ENCODE results near the gene MYLK2.

Gene MYLK2

DNA sequence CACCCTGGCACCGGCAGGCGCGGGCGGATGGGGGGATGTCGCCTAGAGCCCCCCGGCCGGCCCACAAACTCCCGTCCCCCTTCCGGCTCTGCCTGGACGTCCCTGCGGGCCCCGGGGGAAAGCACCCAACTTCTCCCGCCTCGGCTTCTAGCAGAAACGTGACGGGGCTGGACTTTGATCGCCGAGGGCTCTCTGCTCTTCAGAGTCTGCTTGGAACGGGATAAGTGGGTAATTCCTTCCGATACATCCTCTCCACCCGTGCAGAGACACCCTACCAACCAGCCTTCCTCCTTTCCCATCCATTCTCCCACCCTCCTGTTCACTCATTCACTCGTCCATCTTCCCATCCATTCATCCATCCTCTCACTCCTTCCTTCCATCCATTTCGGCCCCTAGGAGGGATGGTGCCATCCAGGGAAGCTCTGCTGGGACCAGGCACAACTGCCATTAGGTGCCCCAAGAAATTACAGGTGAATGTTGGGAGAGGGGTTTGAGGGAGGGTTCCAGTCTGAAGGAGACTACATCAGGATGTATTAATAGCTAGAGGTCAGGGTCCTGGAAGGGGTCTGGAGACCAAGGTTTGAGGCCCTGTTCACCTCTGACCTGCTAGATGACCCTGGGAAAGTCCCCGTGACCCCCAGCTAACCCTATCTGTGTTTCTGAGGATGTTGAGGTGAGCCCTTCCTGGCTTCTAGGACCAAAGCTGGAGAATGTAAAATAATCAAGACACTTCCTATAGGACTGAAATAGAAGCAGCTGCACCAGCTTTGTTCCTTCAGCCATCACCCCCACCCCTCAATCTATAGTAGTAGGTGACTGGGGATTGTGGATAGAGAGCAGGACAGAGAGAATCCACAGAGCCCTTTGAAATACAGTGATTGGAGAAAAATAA is 51.8 kb downstream of the MYLK2 start:
- no peaks in the 10 kb centered on the region for H3K9me3 ChIP-seq (ENCODE audit: control insufficient read depth in 1 of 2, low read length in 2 of 2)
- H3K9ac ChIP-seq (ENCODE audit: low read depth in 1 of 2, low read length in 2 of 2) = peak overlapping the region; percentile 1 to 29
- no peak overlapping the region for H3K27ac ChIP-seq (ENCODE audit: low read depth, low read length)
- no peaks in the 10 kb centered on the region for H3K36me3 ChIP-seq (ENCODE audit: control insufficient read depth in 1 of 2, insufficient read depth in 2 of 2, low read length in 2 of 2)
- peaks cover 6 to 10% of the 10 kb centered on the region in 2 donors for H3K4me1 ChIP-seq (ENCODE audit: control insufficient read depth in 1 of 2, insufficient read depth in 2 of 2, low read length in 2 of 2)
- H3K4me3 ChIP-seq (ENCODE audit: low read depth in 1 of 2, low read length in 2 of 2) = peak overlapping the region; percentile 45 to 84
- peaks cover 9% of the 10 kb centered on the region in 2 donors for H3K27me3 ChIP-seq (ENCODE audit: control insufficient read depth in 1 of 2, insufficient read depth in 2 of 2, low read length in 2 of 2)

DNA sequence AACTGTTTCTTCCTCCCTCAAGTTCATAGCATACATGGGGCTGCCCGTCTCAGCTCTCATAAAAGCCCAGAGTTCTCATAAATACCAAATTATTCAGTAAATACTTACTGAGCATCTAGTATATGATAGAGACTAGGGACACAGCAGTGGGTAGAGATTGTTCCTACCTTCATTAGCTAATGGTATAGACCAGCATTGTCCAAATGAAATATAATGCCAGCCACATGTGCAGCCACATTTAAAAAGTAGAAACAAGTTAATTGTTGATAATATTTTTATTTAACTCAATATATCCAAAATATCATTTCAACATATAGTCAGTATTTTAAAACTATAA is 52.4 kb downstream of the MYLK2 start:
- no peaks in the 10 kb centered on the region for H3K9me3 ChIP-seq (ENCODE audit: control insufficient read depth in 1 of 2, low read length in 2 of 2)
- H3K27ac ChIP-seq (ENCODE audit: low read depth, low read length) = no peak overlapping the region
- H3K27me3 ChIP-seq (ENCODE audit: control insufficient read depth in 1 of 2, insufficient read depth in 2 of 2, low read length in 2 of 2) = peaks cover 9% of the 10 kb centered on the region in 2 donors
- no peak overlapping the region for H3K4me3 ChIP-seq (ENCODE audit: low read depth in 1 of 2, low read length in 2 of 2)
- H3K4me1 ChIP-seq (ENCODE audit: control insufficient read depth in 1 of 2, insufficient read depth in 2 of 2, low read length in 2 of 2) = peaks cover 6 to 10% of the 10 kb centered on the region in 2 donors
- H3K9ac ChIP-seq (ENCODE audit: low read depth in 1 of 2, low read length in 2 of 2) = no peak overlapping the region
- no peaks in the 10 kb centered on the region for H3K36me3 ChIP-seq (ENCODE audit: control insufficient read depth in 1 of 2, insufficient read depth in 2 of 2, low read length in 2 of 2)

DNA sequence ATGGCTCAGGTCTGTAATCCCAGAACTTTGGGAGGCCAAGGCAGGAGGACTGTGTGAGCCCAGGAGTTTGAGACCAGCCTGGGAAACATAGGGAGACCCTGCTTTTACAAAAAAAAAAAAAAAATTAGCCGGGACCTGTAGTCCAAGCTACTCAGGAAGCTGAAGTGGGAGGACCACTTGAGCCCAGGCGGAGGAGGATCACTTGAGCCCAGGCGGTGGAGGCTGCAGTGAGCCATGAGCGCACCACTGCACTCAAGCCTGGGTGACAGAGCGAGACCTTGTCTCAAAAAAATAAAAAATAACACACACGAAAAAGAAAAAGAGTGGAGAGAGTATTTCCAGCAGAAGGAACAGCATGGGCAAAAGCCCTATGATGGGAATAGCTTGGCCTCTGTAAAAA is 53.2 kb downstream of the MYLK2 start:
- Histone ChIP-seq H3K4me3 (ENCODE audit: low read depth in 1 of 2, low read length in 2 of 2) (no peak overlapping the region), H3K27ac (ENCODE audit: low read depth, low read length) (no peak overlapping the region), H3K36me3 (ENCODE audit: control insufficient read depth in 1 of 2, insufficient read depth in 2 of 2, low read length in 2 of 2) (no peaks in the 10 kb centered on the region), H3K9ac (ENCODE audit: low read depth in 1 of 2, low read length in 2 of 2) (no peak overlapping the region), H3K9me3 (ENCODE audit: control insufficient read depth in 1 of 2, low read length in 2 of 2) (no peaks in the 10 kb centered on the region), H3K27me3 (ENCODE audit: control insufficient read depth in 1 of 2, insufficient read depth in 2 of 2, low read length in 2 of 2) (peaks cover 9% of the 10 kb centered on the region in 2 donors), H3K4me1 (ENCODE audit: control insufficient read depth in 1 of 2, insufficient read depth in 2 of 2, low read length in 2 of 2) (peaks cover 6 to 10% of the 10 kb centered on the region in 2 donors)

DNA sequence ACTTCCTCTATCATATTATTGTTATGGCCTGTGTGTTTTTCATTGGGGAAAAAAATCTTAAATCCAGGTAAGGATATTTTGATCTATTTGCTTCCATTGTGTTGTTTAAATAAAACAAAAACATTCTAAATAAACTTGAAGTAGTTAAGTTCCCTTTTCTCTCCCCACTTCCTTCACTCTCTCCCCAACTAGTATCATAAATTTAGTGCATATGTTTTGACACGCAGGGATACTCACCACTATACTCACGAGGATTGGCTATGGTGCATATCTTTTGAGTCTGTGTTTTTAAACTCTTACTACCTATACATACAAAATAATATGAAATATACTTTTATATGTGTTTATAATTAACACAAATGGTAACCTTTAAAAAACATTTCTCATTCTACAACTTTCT is 56.5 kb downstream of the MYLK2 start:
- H3K9me3 ChIP-seq (ENCODE audit: control insufficient read depth in 1 of 2, low read length in 2 of 2) = no peaks in the 10 kb centered on the region
- no peaks in the 10 kb centered on the region for H3K36me3 ChIP-seq (ENCODE audit: control insufficient read depth in 1 of 2, insufficient read depth in 2 of 2, low read length in 2 of 2)
- no peak overlapping the region for H3K27ac ChIP-seq (ENCODE audit: low read depth, low read length)
- H3K27me3 ChIP-seq (ENCODE audit: control insufficient read depth in 1 of 2, insufficient read depth in 2 of 2, low read length in 2 of 2) = no peaks in the 10 kb centered on the region
- no peak overlapping the region for H3K9ac ChIP-seq (ENCODE audit: low read depth in 1 of 2, low read length in 2 of 2)
- H3K4me1 ChIP-seq (ENCODE audit: control insufficient read depth in 1 of 2, insufficient read depth in 2 of 2, low read length in 2 of 2) = peaks cover 4 to 5% of the 10 kb centered on the region in 2 donors
- H3K4me3 ChIP-seq (ENCODE audit: low read depth in 1 of 2, low read length in 2 of 2) = no peak overlapping the region

DNA sequence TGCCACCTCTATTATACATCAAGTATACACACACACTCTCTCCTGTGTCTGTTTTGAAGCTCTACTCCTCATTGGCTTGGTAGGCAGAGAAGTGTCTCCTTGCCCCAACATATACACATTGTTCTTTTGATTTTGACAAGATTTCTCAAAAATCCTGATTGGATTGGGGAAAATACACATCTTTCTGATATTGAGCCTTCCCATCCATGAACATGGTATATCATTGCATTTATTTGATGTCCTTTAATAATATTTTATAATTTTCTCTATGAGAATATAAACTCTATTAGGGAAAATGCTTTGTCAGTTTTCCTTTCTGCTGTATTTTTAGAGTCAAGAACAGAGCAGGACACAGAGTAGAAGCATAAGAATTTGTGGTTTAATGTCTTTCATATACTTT is 58.5 kb downstream of the MYLK2 start:
- H3K9ac ChIP-seq (ENCODE audit: low read depth in 1 of 2, low read length in 2 of 2) = no peak overlapping the region
- no peaks in the 10 kb centered on the region for H3K4me1 ChIP-seq (ENCODE audit: control insufficient read depth in 1 of 2, insufficient read depth in 2 of 2, low read length in 2 of 2)
- H3K4me3 ChIP-seq (ENCODE audit: low read depth in 1 of 2, low read length in 2 of 2) = no peak overlapping the region
- no peaks in the 10 kb centered on the region for H3K27me3 ChIP-seq (ENCODE audit: control insufficient read depth in 1 of 2, insufficient read depth in 2 of 2, low read length in 2 of 2)
- no peaks in the 10 kb centered on the region for H3K9me3 ChIP-seq (ENCODE audit: control insufficient read depth in 1 of 2, low read length in 2 of 2)
- H3K27ac ChIP-seq (ENCODE audit: low read depth, low read length) = no peak overlapping the region
- no peaks in the 10 kb centered on the region for H3K36me3 ChIP-seq (ENCODE audit: control insufficient read depth in 1 of 2, insufficient read depth in 2 of 2, low read length in 2 of 2)

DNA sequence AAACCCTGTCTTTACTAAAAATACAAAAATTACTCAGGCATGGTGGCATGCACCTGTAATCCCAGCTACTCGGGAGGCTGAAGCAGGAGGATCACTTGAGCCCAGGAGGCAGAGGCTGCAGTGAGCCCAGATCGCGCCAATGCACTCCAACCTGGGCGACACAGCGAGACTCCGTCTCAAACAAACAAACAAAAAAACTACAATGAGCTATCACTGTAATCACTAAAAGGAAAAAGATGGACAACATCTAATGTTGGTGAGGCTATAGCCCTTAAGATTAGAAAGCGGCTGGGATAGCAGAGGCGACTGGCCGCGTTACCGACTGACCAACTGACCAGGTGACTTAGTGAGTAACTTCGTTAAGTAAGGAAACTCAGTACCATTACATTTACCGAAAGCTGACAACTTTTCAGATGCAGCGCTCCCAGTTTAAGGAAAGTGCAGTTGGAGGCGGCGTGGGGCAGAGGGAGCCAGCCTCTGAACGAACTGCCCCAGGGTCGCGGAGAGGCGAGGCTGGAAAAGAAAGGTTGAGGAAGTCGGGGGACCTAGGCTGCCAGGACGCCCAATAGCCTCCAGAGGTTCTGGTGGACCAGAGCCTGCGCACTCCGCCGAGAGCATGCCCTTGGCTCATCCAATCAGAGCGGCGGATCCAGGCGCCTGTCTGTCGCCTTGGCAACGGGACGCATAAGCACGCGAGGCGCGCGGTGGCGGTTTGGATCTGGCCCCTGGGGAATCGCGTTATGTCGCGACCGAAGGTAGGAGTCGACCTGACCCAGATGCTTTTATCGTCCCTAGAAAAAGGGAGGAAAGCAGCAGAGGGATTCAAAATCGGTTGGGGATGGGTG is 60.2 kb downstream of the MYLK2 start:
- peak overlapping the region; percentile 87 to 91 for H3K4me3 ChIP-seq (ENCODE audit: low read depth in 1 of 2, low read length in 2 of 2)
- H3K9ac ChIP-seq (ENCODE audit: low read depth in 1 of 2, low read length in 2 of 2) = peak overlapping the region; percentile 57 to 68
- H3K36me3 ChIP-seq (ENCODE audit: control insufficient read depth in 1 of 2, insufficient read depth in 2 of 2, low read length in 2 of 2) = no peaks in the 10 kb centered on the region
- no peaks in the 10 kb centered on the region for H3K4me1 ChIP-seq (ENCODE audit: control insufficient read depth in 1 of 2, insufficient read depth in 2 of 2, low read length in 2 of 2)
- H3K9me3 ChIP-seq (ENCODE audit: control insufficient read depth in 1 of 2, low read length in 2 of 2) = no peaks in the 10 kb centered on the region
- H3K27me3 ChIP-seq (ENCODE audit: control insufficient read depth in 1 of 2, insufficient read depth in 2 of 2, low read length in 2 of 2) = no peaks in the 10 kb centered on the region
- H3K27ac ChIP-seq (ENCODE audit: low read depth, low read length) = peak overlapping the region; percentile 46

DNA sequence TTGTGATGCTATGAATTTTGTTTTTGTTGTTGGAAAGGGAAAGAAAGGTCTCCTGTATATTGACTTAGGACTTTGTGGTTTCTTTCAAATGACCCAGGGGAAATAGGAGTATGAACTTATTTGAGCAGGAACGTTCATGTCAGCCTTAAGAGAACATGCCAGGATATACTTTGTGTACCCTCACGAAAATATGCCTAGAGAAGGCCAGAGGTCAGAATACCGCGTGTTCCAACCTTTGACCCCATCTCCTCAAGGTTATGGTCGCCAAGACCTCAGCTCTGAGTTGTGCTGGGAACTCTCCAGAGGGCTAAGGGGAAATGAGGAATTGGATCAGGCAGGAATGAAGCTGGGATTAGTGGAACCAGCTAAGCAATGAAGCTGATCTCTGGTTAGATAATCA is 62.8 kb downstream of the MYLK2 start:
- Histone ChIP-seq H3K27me3 (ENCODE audit: control insufficient read depth in 1 of 2, insufficient read depth in 2 of 2, low read length in 2 of 2) (no peaks in the 10 kb centered on the region), H3K36me3 (ENCODE audit: control insufficient read depth in 1 of 2, insufficient read depth in 2 of 2, low read length in 2 of 2) (no peaks in the 10 kb centered on the region), H3K9me3 (ENCODE audit: control insufficient read depth in 1 of 2, low read length in 2 of 2) (no peaks in the 10 kb centered on the region), H3K9ac (ENCODE audit: low read depth in 1 of 2, low read length in 2 of 2) (no peak overlapping the region), H3K4me3 (ENCODE audit: low read depth in 1 of 2, low read length in 2 of 2) (no peak overlapping the region), H3K27ac (ENCODE audit: low read depth, low read length) (no peak overlapping the region), H3K4me1 (ENCODE audit: control insufficient read depth in 1 of 2, insufficient read depth in 2 of 2, low read length in 2 of 2) (no peaks in the 10 kb centered on the region)

DNA sequence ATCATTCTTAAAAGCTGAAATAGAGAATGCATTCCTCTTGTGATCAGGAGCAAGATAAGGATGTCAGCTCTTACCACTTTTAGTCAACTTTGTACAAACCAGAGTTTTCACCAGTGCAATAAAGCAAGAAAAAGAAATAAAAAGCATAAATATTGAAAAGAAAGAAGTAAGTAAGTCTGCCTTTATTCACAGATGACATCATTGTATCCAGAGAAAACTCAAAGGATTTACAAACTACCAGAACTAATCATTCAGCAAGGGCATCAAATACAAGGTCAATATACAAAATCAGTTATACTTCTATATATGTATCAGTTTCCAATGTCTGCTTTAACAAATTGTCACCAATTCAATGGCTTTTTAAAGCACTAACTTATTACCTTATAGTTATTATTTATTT is 64.7 kb downstream of the MYLK2 start:
- no peak overlapping the region for H3K27ac ChIP-seq (ENCODE audit: low read depth, low read length)
- no peaks in the 10 kb centered on the region for H3K27me3 ChIP-seq (ENCODE audit: control insufficient read depth in 1 of 2, insufficient read depth in 2 of 2, low read length in 2 of 2)
- H3K9ac ChIP-seq (ENCODE audit: low read depth in 1 of 2, low read length in 2 of 2) = no peak overlapping the region
- H3K9me3 ChIP-seq (ENCODE audit: control insufficient read depth in 1 of 2, low read length in 2 of 2) = no peaks in the 10 kb centered on the region
- H3K4me1 ChIP-seq (ENCODE audit: control insufficient read depth in 1 of 2, insufficient read depth in 2 of 2, low read length in 2 of 2) = no peaks in the 10 kb centered on the region
- no peak overlapping the region for H3K4me3 ChIP-seq (ENCODE audit: low read depth in 1 of 2, low read length in 2 of 2)
- H3K36me3 ChIP-seq (ENCODE audit: control insufficient read depth in 1 of 2, insufficient read depth in 2 of 2, low read length in 2 of 2) = no peaks in the 10 kb centered on the region

All from duodenal mucosa (tissue), 2 donors.